ENCODE data around the gene CEMIP.

- TF ChIP-seq CTCF (IDR thresholded peaks at IDR 0.05): no peak
- TF ChIP-seq POLR2AphosphoS5 (IDR thresholded peaks at IDR 0.05): no peak
- TF ChIP-seq POLR2A (IDR thresholded peaks at IDR 0.05): no peak
Measured at GRCh38 chr15:80920271-80920699, 141.1 kb downstream of the CEMIP start.

Data from transverse colon (tissue), 4 donors.